Measurements from ENCODE around the gene SPRR1A.

Gene SPRR1A

GRCh38 chr1:153035211-153035610, 51.3 kb downstream of the SPRR1A start:
- Mint-ChIP-seq H3K4me1 (no peaks in the 10 kb centered on the region), H3K36me3 (no peaks in the 10 kb centered on the region), H3K27me3 (peaks cover 20% of the 10 kb centered on the region), H3K4me3 (no peak overlapping the region), H3K27ac (no peak overlapping the region), H3K9me3 (no peaks in the 10 kb centered on the region)

Data from activated naive CD4-positive, alpha-beta T cell treated with anti-CD3 and anti-CD28 coated beads, Interleukin-2, amount 50 U/mL, for 24 hours (primary cell).